ENCODE measurements around the gene DNM1.

DNM1 gene

GRCh38 chr9:128215491-128216409 is 12.6 kb downstream of the DNM1 start:
- WGBS (ENCODE audit: insufficient coverage, insufficient read length) = no CpG with 5 or more reads among the region's 10 CpGs
- Histone ChIP-seq H3K4me1 (ENCODE audit: control insufficient read depth, insufficient read depth, low read length) (peaks cover 3% of the 10 kb centered on the region; the same call in 1 of the 2 replicates), H3K4me3 (ENCODE audit: low read length) (no peak overlapping the region), H3K9me3 (ENCODE audit: control insufficient read depth, insufficient read depth, low read length) (no peaks in the 10 kb centered on the region), H3K36me3 (ENCODE audit: control insufficient read depth, insufficient read depth, low read length) (peaks cover 5% of the 10 kb centered on the region), H3K27ac (ENCODE audit: low read length) (no peak overlapping the region), H3K27me3 (ENCODE audit: control insufficient read depth, insufficient read depth, low read length) (no peaks in the 10 kb centered on the region)
- no peak for DNase-seq (ENCODE audit: low read depth, low spot score)

- no peaks in the 10 kb centered on the region for H3K9me3 ChIP-seq (ENCODE audit: control insufficient read depth, insufficient read depth, low read length)
- H3K27me3 ChIP-seq (ENCODE audit: control insufficient read depth, insufficient read depth, low read length) = no peaks in the 10 kb centered on the region
- H3K4me3 ChIP-seq (ENCODE audit: low read length) = no peak overlapping the region
- H3K36me3 ChIP-seq (ENCODE audit: control insufficient read depth, insufficient read depth, low read length) = peaks cover 9% of the 10 kb centered on the region
- H3K27ac ChIP-seq (ENCODE audit: low read length) = no peak overlapping the region
- WGBS (ENCODE audit: insufficient coverage, insufficient read length) = no CpG with 5 or more reads among the region's 16 CpGs
- no peak for DNase-seq (ENCODE audit: low read depth, low spot score)
- peaks cover 3% of the 10 kb centered on the region; the same call in 1 of the 2 replicates for H3K4me1 ChIP-seq (ENCODE audit: control insufficient read depth, insufficient read depth, low read length)
These were observed 13.8 kb downstream of the DNM1 start for GRCh38 chr9:128216781-128217553.

DNA sequence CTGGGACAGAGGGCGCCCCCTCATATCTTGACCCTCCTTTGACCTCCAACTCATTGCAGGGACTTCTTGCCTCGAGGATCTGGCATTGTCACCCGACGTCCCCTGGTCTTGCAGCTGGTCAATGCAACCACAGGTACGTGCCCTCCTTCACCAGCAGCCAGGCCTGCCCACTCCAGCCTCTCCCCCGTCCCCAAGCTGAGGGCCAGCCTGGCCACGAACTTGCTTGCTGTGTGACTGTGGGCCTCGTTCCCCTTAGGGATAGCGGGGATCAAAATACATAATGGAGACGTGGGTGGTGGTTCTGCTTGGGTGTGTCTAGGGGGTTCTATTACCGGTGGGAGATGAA is 15.0 kb downstream of the DNM1 start:
- no CpG with 5 or more reads among the region's 11 CpGs for WGBS (ENCODE audit: insufficient coverage, insufficient read length)
- Histone ChIP-seq H3K27me3 (ENCODE audit: control insufficient read depth, insufficient read depth, low read length) (no peaks in the 10 kb centered on the region), H3K27ac (ENCODE audit: low read length) (no peak overlapping the region), H3K9me3 (ENCODE audit: control insufficient read depth, insufficient read depth, low read length) (no peaks in the 10 kb centered on the region), H3K36me3 (ENCODE audit: control insufficient read depth, insufficient read depth, low read length) (peaks cover 16% of the 10 kb centered on the region), H3K4me3 (ENCODE audit: low read length) (no peak overlapping the region), H3K4me1 (ENCODE audit: control insufficient read depth, insufficient read depth, low read length) (peaks cover 3% of the 10 kb centered on the region; the same call in 1 of the 2 replicates)
- DNase-seq (ENCODE audit: low read depth, low spot score) = no peak

DNA sequence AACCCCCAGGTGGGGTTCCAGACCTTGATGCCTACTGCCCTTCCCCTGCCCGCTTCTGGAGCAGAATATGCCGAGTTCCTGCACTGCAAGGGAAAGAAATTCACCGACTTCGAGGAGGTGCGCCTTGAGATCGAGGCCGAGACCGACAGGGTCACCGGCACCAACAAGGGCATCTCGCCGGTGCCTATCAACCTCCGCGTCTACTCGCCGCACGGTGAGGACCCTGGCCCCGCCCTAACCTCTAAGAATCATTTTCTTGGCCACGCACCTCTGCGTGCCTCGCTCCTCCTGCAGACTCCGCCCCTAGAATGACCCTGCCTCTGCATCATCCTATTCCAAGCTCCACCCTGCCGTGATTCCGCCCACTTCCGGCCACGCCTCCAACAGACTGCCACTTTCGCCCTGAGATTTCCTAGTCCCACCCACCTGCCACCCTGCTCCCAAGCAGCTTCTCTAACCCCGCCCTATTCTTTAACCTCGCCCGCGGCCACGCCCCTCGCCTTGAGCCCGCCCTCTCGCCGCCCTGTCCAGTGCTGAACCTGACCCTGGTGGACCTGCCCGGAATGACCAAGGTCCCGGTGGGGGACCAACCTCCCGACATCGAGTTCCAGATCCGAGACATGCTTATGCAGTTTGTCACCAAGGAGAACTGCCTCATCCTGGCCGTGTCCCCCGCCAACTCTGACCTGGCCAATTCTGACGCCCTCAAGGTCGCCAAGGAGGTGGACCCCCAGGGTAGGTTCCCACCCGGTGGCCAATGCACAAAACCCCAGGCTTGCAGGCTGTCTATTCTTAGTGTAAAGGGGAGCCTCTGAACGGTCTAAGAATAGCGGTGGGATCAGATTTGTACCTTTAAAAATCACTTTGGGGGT is 15.6 kb downstream of the DNM1 start:
- H3K27me3 ChIP-seq (ENCODE audit: control insufficient read depth, insufficient read depth, low read length) = no peaks in the 10 kb centered on the region
- peaks cover 16% of the 10 kb centered on the region for H3K36me3 ChIP-seq (ENCODE audit: control insufficient read depth, insufficient read depth, low read length)
- peaks cover 3% of the 10 kb centered on the region; the same call in 1 of the 2 replicates for H3K4me1 ChIP-seq (ENCODE audit: control insufficient read depth, insufficient read depth, low read length)
- H3K9me3 ChIP-seq (ENCODE audit: control insufficient read depth, insufficient read depth, low read length) = no peaks in the 10 kb centered on the region
- no peak overlapping the region for H3K27ac ChIP-seq (ENCODE audit: low read length)
- DNase-seq (ENCODE audit: low read depth, low spot score) = peak; percentile 98
- WGBS (ENCODE audit: insufficient coverage, insufficient read length) = no CpG with 5 or more reads among the region's 47 CpGs
- peak overlapping the region; percentile 18; the same call in 1 of the 2 replicates for H3K4me3 ChIP-seq (ENCODE audit: low read length)

GRCh38 chr9:128219831-128220230 is 16.7 kb downstream of the DNM1 start:
- peaks cover 20% of the 10 kb centered on the region for H3K36me3 ChIP-seq (ENCODE audit: control insufficient read depth, insufficient read depth, low read length)
- H3K9me3 ChIP-seq (ENCODE audit: control insufficient read depth, insufficient read depth, low read length) = no peaks in the 10 kb centered on the region
- H3K4me3 ChIP-seq (ENCODE audit: low read length) = no peak overlapping the region
- WGBS (ENCODE audit: insufficient coverage, insufficient read length) = no CpG with 5 or more reads among the region's 9 CpGs
- H3K27ac ChIP-seq (ENCODE audit: low read length) = no peak overlapping the region
- H3K4me1 ChIP-seq (ENCODE audit: control insufficient read depth, insufficient read depth, low read length) = peaks cover 3% of the 10 kb centered on the region; the same call in 1 of the 2 replicates
- no peaks in the 10 kb centered on the region for H3K27me3 ChIP-seq (ENCODE audit: control insufficient read depth, insufficient read depth, low read length)
- DNase-seq (ENCODE audit: low read depth, low spot score) = no peak

GRCh38 chr9:128222026-128222425 is 18.8 kb downstream of the DNM1 start:
- Histone ChIP-seq H3K27ac (ENCODE audit: low read length) (no peak overlapping the region), H3K9me3 (ENCODE audit: control insufficient read depth, insufficient read depth, low read length) (no peaks in the 10 kb centered on the region), H3K4me3 (ENCODE audit: low read length) (no peak overlapping the region), H3K36me3 (ENCODE audit: control insufficient read depth, insufficient read depth, low read length) (peaks cover 20% of the 10 kb centered on the region), H3K4me1 (ENCODE audit: control insufficient read depth, insufficient read depth, low read length) (peaks cover 3% of the 10 kb centered on the region; the same call in 1 of the 2 replicates), H3K27me3 (ENCODE audit: control insufficient read depth, insufficient read depth, low read length) (no peaks in the 10 kb centered on the region)
- WGBS (ENCODE audit: insufficient coverage, insufficient read length) = no CpG with 5 or more reads among the region's 10 CpGs
- DNase-seq (ENCODE audit: low read depth, low spot score) = no peak

DNA sequence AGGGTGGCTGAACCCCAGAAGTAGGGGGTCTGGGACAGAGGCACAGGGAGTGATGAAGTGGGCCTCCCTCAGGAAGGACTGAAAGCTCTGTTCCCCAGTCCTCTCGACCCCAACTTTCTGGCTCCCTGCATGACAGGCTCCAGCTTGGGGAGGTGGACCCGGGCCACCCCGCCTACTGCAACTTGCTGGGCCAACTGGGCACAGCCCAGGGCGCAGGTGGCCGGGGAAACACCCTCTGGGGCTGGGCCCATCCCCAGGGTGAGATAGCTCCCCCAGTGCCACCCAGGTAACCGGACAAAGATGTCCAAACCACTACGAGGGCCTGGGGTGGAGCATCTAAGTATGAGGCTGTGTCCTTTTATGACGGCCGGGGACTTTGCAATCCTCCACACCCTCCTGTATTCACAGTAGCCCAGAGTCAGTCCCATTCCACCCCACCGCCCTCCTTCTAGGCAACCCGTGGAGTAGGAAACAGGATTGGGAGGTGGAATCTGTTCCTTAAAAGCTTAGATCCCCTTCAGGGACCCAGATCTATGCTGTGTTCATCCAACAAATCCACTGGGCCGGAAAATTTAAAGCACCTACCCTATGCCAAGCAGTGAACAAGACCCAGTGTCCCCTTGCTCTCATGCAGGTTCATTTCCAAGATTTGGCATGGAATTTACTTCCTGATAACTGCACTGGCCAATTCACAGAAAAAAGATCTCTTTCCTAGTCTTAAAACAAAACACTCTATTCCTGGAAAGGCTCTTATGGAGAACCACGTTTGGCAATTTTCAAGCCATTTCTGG is 19.9 kb downstream of the DNM1 start:
- H3K27ac ChIP-seq (ENCODE audit: low read length) = no peak overlapping the region
- no peak overlapping the region for H3K4me3 ChIP-seq (ENCODE audit: low read length)
- H3K36me3 ChIP-seq (ENCODE audit: control insufficient read depth, insufficient read depth, low read length) = peaks cover 20% of the 10 kb centered on the region
- H3K9me3 ChIP-seq (ENCODE audit: control insufficient read depth, insufficient read depth, low read length) = no peaks in the 10 kb centered on the region
- DNase-seq (ENCODE audit: low read depth, low spot score) = no peak
- H3K4me1 ChIP-seq (ENCODE audit: control insufficient read depth, insufficient read depth, low read length) = peaks cover 2% of the 10 kb centered on the region; the same call in 1 of the 2 replicates
- H3K27me3 ChIP-seq (ENCODE audit: control insufficient read depth, insufficient read depth, low read length) = no peaks in the 10 kb centered on the region
- WGBS (ENCODE audit: insufficient coverage, insufficient read length) = no CpG with 5 or more reads among the region's 13 CpGs

DNA sequence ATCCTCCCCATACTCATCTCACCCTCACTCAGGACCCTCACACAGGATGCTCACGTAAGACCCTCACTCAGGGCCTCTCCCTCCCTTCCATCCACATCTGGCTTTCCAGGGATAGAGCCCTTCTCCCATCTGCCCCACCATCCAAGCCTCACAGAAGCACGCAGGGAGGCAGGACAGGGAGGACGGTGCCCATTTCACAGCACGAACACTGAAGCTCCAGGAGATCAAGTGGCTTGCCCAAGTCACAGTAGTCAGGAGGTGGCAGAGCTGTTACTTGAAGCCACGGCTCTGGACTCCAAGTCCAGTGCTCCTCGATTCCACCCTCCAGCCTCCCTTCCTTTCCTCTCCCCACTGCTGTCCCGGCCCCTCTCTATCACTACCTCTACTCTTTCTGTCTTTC is 21.7 kb downstream of the DNM1 start:
- Histone ChIP-seq H3K4me3 (ENCODE audit: low read length) (no peak overlapping the region), H3K27ac (ENCODE audit: low read length) (no peak overlapping the region), H3K9me3 (ENCODE audit: control insufficient read depth, insufficient read depth, low read length) (no peaks in the 10 kb centered on the region), H3K27me3 (ENCODE audit: control insufficient read depth, insufficient read depth, low read length) (no peaks in the 10 kb centered on the region), H3K36me3 (ENCODE audit: control insufficient read depth, insufficient read depth, low read length) (peaks cover 18% of the 10 kb centered on the region), H3K4me1 (ENCODE audit: control insufficient read depth, insufficient read depth, low read length) (no peaks in the 10 kb centered on the region)
- no peak for DNase-seq (ENCODE audit: low read depth, low spot score)
- WGBS (ENCODE audit: insufficient coverage, insufficient read length) = no CpG with 5 or more reads among the region's 7 CpGs

DNA sequence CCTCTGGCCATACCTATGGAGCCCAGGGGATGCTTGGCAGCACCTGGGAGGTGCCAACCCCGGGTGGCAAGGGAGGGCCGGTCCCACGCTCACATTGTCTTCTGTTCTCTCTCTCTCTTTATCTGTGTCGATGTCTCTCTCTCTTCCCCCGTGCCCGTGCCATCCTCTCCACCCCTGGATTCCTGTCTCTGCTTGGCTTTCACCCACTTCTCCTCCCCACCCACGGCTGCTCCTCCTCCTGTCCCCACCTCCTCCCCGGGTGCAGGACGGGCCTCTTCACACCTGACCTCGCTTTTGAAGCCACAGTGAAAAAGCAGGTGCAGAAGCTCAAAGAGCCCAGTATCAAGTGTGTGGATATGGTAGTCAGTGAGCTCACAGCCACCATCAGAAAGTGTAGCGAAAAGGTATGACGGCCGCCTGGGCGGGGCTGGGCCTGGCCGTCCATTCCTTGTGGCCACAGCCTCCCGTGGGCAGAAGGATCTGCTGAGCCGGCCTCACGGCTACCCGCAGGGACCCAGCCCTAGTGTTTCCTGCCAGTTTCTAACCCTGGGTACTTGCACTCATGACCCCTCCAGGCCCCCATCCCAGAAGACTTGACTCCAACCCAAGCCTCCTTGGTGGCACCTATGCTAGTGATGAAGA is 22.7 kb downstream of the DNM1 start:
- no peaks in the 10 kb centered on the region for H3K9me3 ChIP-seq (ENCODE audit: control insufficient read depth, insufficient read depth, low read length)
- no peak overlapping the region for H3K27ac ChIP-seq (ENCODE audit: low read length)
- peaks cover 15% of the 10 kb centered on the region for H3K36me3 ChIP-seq (ENCODE audit: control insufficient read depth, insufficient read depth, low read length)
- WGBS (ENCODE audit: insufficient coverage, insufficient read length) = no CpG with 5 or more reads among the region's 19 CpGs
- no peak for DNase-seq (ENCODE audit: low read depth, low spot score)
- no peak overlapping the region for H3K4me3 ChIP-seq (ENCODE audit: low read length)
- H3K4me1 ChIP-seq (ENCODE audit: control insufficient read depth, insufficient read depth, low read length) = no peaks in the 10 kb centered on the region
- no peaks in the 10 kb centered on the region for H3K27me3 ChIP-seq (ENCODE audit: control insufficient read depth, insufficient read depth, low read length)

Data from iPS DF 6.9 (cell line).